Heart left ventricle (tissue), 13 donors: ENCODE results near the gene CTDP1.

Experiments used
- POLR2A ChIP-seq, 2 donors: fragments of 450-650 bp; IDR thresholded peaks; one replicate each; pipeline ENCODE4 v1.6.1; 2017; ENCODE audit warnings: antibody characterized with exemption in 2 of 2, mild to moderate bottlenecking in 2 of 2, moderate library complexity in 2 of 2
- TF ChIP-seq, protein P1 (sequence below), 12 donors: fragments of 200-600 bp; sonication (generic) in 4 of 12; IDR thresholded peaks; one replicate each; pipeline versions ENCODE4 v1.5.0 to v1.8.0; 2018 to 2022; ENCODE audit warnings: antibody characterized with exemption in 12 of 12, mild to moderate bottlenecking in 5 of 12
- donor health status: ischemic (EF 13 %, LVEDD 7.1; RV severe dilation, severe dysfunction).
- donor health status: DM: no; HTN: yes; CAD: no.
- donor health status: DM: no; HTN: no; CAD: no.
- donor health status: ischemic (EF 25% LVEDD 6.9; RV normal size, moderate dysfunction).
- donor health status: ischemic (EF 25% LVEDD 5.7; RV mildly dilated, moderate dysfunction).
- donor health status: ischemic (EF 35%, LVEDD 5.7; RV mildly dilated, moderate dysfunction).
- donor health status: nonischemic (EF 11% LVEDD 7.7; RV severe dilation, severe dysfunction).
- donor health status: DM: yes; HTN: yes; CAD: no.
- donor health status: PGD.
- donor health status: ischemic (EF 29% LVEDD 5.4; RV normal size, mild dysfunction).
- donor health status: nonischemic (EF 23%, LVEDD 6.1; RV moderate dilation, normal function).

DNA sequence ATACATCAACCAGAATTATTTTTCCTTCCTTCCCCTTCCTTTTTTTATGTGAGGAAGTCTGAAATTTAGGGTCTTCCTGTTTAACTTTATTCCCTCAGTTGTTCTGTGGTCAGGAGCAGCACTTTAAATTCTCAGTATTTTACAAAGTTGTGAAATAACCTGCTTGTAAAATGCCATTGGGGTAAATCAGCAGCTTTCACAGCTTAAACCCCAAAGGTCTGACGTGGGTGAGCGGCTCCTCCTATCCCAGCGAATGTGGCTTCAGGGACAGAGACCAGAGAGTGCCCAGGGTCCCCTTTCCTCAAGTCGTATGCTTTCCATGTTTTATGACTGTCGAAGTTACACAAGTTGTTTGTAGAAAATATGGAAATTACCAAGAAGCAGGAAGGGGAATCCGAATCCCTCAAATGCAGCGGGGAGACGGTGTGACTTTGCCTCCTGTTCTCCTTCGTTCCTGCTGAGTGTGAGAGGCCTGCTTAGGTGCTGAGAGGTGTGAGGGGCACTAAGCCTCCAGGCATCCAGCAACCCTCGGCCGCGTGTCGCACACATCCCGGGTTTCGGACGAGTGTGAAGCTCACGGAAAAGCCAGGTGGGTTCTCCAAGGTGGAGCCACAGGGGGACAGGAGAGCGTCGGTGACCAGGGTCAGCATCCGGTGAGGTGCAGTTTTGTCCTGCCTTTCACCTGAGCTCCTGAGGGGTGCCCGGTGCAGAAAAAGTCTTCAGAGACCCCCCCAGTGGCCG lies 107.4 kb downstream of the CTDP1 start:
- TF ChIP-seq, protein P1, sequence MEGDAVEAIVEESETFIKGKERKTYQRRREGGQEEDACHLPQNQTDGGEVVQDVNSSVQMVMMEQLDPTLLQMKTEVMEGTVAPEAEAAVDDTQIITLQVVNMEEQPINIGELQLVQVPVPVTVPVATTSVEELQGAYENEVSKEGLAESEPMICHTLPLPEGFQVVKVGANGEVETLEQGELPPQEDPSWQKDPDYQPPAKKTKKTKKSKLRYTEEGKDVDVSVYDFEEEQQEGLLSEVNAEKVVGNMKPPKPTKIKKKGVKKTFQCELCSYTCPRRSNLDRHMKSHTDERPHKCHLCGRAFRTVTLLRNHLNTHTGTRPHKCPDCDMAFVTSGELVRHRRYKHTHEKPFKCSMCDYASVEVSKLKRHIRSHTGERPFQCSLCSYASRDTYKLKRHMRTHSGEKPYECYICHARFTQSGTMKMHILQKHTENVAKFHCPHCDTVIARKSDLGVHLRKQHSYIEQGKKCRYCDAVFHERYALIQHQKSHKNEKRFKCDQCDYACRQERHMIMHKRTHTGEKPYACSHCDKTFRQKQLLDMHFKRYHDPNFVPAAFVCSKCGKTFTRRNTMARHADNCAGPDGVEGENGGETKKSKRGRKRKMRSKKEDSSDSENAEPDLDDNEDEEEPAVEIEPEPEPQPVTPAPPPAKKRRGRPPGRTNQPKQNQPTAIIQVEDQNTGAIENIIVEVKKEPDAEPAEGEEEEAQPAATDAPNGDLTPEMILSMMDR (IDR thresholded peaks at IDR 0.05) = no peak
- no peak for TF ChIP-seq POLR2A (IDR thresholded peaks at IDR 0.05)
